Lung (tissue), 12 donors: ENCODE measurements around the gene TTLL10. TPM values are rescaled to one million over a fixed set of nuclear protein-coding genes. Genes with fewer than 3 reads are reported as not detected.

Source experiments
- ATAC-seq: fragments of 200-7000 bp; cut with Tn5 transposase; one replicate; pipeline ENCODE4 v1.9.1; 2020; ENCODE audit warnings: moderate number of reproducible peaks; ENCODE audit not compliant: insufficient read depth, low FRiP score
- DNase-seq, 3 donors: peaks; one replicate each; pipeline ENCODE4 v3.0.0-alpha.2; 2013 to 2017
- H3K27ac ChIP-seq, 2 donors: one replicate each; pipeline ENCODE4 v1.5.1; 2013; ENCODE audit warnings: mild to moderate bottlenecking in 2 of 2, moderate library complexity in 2 of 2, control low read depth in 1 of 2, inconsistent platforms in 1 of 2, low read depth in 1 of 2, low read length in 1 of 2
- H3K27me3 ChIP-seq, 3 donors: one replicate each; pipeline ENCODE4 v1.5.1; 2013; ENCODE audit warnings: low read length in 2 of 3; ENCODE audit not compliant: control insufficient read depth in 3 of 3, insufficient read depth in 3 of 3
- H3K36me3 ChIP-seq, 4 donors: one replicate each; pipeline ENCODE4 v1.5.1; 2013; ENCODE audit warnings: low read length in 4 of 4, mild to moderate bottlenecking in 1 of 4, moderate library complexity in 1 of 4; ENCODE audit not compliant: control insufficient read depth in 4 of 4, insufficient read depth in 4 of 4
- H3K4me1 ChIP-seq, 5 donors: one replicate each; pipeline ENCODE4 v1.5.1; 2013; ENCODE audit warnings: low read length in 5 of 5, mild to moderate bottlenecking in 2 of 5, moderate library complexity in 1 of 5; ENCODE audit not compliant: control insufficient read depth in 5 of 5, insufficient read depth in 5 of 5
- H3K4me3 ChIP-seq: one replicate; pipeline ENCODE4 v1.5.1; 2013; ENCODE audit warnings: mild to moderate bottlenecking, control low read depth, moderate library complexity
- H3K9ac ChIP-seq, 2 donors: one replicate each; pipeline ENCODE4 v1.5.1; 2013; ENCODE audit warnings: low read length in 2 of 2, control low read depth in 1 of 2; ENCODE audit not compliant: insufficient read depth in 1 of 2
- H3K9me3 ChIP-seq, 4 donors: one replicate each; pipeline ENCODE4 v1.5.1; 2013; ENCODE audit warnings: low read length in 3 of 4, mild to moderate bottlenecking in 1 of 4, moderate library complexity in 1 of 4; ENCODE audit not compliant: control insufficient read depth in 4 of 4, insufficient read depth in 3 of 4
- CTCF ChIP-seq: IDR thresholded peaks from 2 replicates; pipeline ENCODE4 v1.5.1; 2012; ENCODE audit warnings: mild to moderate bottlenecking; ENCODE audit errors: control extremely low read depth, extremely low read depth
- WGBS, 2 donors: extraction: QIAGEN DNeasy Blood & Tissue Kit; methylation state at CpG; one replicate each; pipeline ENCODE4 v1.1.7; 2013; 5-methylcytosine and 5-hydroxymethylcytosine counted together
- polyA plus RNA-seq, 2 donors: library from polyadenylated mRNA; stranded (reverse); fragments of 200-250 nt; gene quantifications; one replicate each; pipeline ENCODE4 v1.2.1, GENCODE V29; 2013
- total RNA-seq, 2 donors: library from RNA; depleted of rRNA in 1 of 2; stranded (reverse); fragments of >200 nt in 1 of 2; gene quantifications; one replicate each; pipeline ENCODE4 v1.2.1, GENCODE V29; 2014 to 2021
- donor health status: control.
- donor health status: control.
- donor health status: Bipolar disorder and iron deficiency.
- donor health status: healthy.
- donor health status: DM: yes; HTN: yes; CAD: no.

TTLL10 gene
- total and polyA plus RNA-seq, 4 donors, result 3.7 to 19.7 (median 4.5) TPM

DNA sequence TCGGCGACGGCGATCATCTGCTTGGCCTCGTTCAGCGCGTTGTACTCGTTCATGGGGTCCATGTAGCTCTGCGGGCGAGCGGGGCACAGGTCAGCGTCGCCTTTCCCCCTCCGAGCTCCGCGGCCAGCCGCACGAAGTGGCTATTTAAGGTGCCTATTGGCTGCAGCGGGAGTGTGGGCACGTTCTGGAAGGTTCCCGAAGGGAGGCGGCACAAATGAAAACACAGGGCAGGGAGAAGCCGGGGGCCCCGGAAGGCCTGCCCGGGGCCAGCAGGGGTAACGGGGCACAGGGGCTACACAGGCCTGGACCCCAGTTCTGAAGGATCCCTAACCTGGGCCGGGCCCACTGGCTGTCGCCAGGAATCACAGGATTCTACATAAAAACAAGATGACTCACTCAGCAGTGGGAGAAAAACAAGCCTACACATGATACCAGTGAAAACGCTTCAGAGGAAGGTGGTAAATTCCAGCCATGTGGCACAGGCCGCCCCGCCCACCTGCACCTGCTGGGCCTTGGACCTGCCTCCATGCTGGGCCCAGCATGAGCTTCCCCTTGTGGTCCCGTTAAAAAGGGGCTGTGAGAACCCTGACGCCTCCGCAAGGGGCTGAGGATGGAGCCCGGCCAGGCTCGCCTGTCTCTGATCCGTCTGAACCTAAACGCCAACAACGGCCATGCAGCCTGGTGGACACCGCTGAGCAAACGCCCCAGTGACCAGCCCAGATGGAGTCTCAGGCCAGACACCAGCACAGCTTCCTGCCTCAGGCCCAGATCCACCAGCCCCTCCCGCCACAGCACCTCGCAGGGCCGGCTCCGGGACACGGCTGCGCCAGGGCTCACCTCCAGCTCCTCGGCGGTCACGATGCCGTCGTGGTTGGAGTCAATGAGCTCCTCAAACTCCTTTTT is 44.2 kb downstream of the TTLL10 start:
- Histone ChIP-seq H3K36me3 (peaks cover 8 to 67% (median 20%) of the 10 kb centered on the region in 4 donors), H3K9me3 (peaks cover 0 to 2% (median 0%) of the 10 kb centered on the region in 4 donors), H3K27ac (no peak overlapping the region), H3K4me3 (no peak overlapping the region), H3K4me1 (peaks cover 0 to 19% (median 0%) of the 10 kb centered on the region in 5 donors), H3K9ac (no peak overlapping the region), H3K27me3 (no peaks in the 10 kb centered on the region)
- TF ChIP-seq CTCF, result no peak
- no peak for DNase-seq
- ATAC-seq, result no peak
- 94 to 95% methylated on average over 52 of the region's 52 CpGs for WGBS, 2 donors

DNA sequence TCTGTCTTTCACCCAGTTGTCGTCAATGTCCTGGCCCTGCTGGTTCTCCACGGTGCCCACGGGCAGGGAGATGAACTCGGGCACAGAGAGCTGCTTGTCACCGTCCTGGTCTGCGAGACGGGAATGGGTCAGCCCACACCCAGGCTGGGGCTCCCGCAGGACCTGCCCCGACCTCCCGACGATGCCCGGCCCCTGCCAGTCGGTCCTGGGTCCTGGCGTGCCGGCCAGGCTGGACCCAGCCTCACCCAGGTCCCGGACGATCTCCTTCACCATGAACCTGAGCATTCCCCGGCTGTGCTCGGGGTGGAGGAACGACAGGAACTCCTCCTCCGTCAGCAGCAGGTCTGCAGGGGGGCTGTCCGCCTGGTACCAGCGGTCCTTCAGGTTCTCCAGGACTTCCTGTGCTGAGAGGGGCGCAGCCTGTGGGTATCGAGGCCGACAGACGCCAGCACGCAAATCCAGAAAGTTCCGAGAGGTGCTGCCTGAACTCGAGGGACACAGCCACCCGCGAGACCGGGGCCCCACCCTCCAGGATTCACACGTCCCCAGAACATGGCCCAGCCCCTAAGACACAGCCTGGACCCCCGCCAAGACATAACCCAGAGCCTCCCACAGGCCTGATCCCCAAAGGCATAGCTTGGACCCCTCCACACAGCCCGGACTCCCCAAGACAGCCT is 45.0 kb downstream of the TTLL10 start:
- TF ChIP-seq CTCF, result no peak
- Histone ChIP-seq H3K4me3 (no peak overlapping the region), H3K9me3 (peaks cover 0 to 2% (median 0%) of the 10 kb centered on the region in 4 donors), H3K36me3 (peaks cover 11 to 74% (median 22%) of the 10 kb centered on the region in 4 donors), H3K27ac (no peak overlapping the region), H3K27me3 (no peaks in the 10 kb centered on the region), H3K4me1 (peaks cover 0 to 16% (median 0%) of the 10 kb centered on the region in 5 donors), H3K9ac (no peak overlapping the region)
- 93 to 95% methylated on average over 36 of the region's 36 CpGs for WGBS, 2 donors
- ATAC-seq, result no peak
- no peak for DNase-seq

DNA sequence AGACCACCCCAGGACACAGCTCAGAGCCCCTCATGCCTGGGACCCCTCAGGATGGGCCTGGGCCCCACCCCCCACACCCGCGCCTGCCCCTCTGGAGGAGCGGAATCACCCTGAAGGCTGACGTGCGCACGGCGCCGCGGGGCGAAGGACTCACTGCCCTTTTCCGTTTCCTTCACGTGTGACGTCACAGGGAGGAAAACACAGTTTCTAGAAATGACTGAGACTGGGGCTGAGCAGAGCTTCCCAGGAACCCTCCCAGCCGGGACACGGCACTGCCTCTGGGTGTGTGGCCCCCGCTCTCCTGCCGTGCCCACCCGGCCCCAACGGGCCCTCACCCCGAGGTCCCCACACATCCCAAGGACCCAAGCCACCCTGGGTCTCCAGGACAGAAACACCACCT is 45.7 kb downstream of the TTLL10 start:
- H3K36me3 ChIP-seq, result peaks cover 11 to 78% (median 22%) of the 10 kb centered on the region in 4 donors
- no peaks in the 10 kb centered on the region for H3K27me3 ChIP-seq
- WGBS, 2 donors, result 93 to 98% methylated on average over 20 of the region's 20 CpGs
- peaks cover 0 to 11% (median 0%) of the 10 kb centered on the region in 5 donors for H3K4me1 ChIP-seq
- ATAC-seq (no peak), DNase-seq (no peak)
- H3K9me3 ChIP-seq, result peaks cover 0 to 2% (median 0%) of the 10 kb centered on the region in 4 donors
- no peak overlapping the region for H3K4me3 ChIP-seq
- TF ChIP-seq CTCF, result no peak
- no peak overlapping the region for H3K27ac ChIP-seq
- no peak overlapping the region for H3K9ac ChIP-seq
